Measurements from ENCODE around the gene HSPA1A. TPM values are rescaled to one million over a fixed set of nuclear protein-coding genes. Genes with fewer than 3 reads are reported as not detected.

The HSPA1A gene
- total and polyA plus RNA-seq, 9 of the 15 experiments (the other 6 are each of a cell fraction or from before 2014, with no cell fraction given): 2.2 to 273 (median 107) TPM

DNA sequence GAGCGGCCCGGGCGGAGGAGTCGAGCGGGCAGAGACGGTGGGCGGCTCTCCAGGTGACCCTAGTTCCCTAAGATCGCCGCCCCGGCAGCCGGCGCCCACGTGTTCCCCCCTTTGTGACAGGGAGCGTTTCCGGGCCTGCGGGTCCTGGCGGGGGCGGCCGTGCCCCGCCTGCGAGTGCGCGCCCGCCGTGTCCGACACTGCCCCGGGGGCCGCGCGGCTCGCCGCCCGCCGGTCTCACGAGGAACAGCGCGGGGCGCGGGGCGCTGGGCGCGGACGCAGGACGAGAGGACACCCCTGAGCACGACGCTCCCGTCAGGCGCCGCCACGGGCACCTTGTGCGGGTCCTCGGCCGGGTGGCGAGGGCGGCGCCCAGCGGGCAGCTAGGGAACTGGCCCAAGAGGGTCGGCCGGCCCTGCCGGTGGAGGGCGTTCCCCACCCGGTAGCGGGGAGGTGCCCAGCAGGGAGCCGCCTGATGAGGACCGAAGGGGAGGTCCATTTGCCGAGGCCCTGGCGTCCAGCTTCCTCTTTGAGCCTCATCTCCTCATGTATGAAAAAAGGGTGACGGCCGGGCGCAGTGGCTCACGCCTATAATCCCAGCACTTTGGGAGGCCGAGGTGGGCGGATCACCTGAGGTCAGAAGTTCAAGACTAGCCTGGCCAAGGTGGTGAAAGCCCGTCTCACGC is 19.6 kb upstream of the HSPA1A start, which contains the start of gene VARS1 (continued):
- TF ChIP-seq CHD4 (IDR thresholded peaks at IDR 0.05; ENCODE audit: insufficient read depth, insufficient replicate concordance, low read depth, low read length, poor library complexity, severe bottlenecking) (no peak), ZNF23 (CRISPR knock-in tag; IDR thresholded peaks at IDR 0.05) (no peak), ZNF431 (CRISPR knock-in tag; IDR thresholded peaks at IDR 0.05) (0 out of 2 replicates have a peak, but pooled peaks have one; percentile 69), FIP1L1 (IDR thresholded peaks at IDR 0.05; ENCODE audit: low read depth, low read length, poor library complexity, severe bottlenecking) (peak; percentile 98), ZSCAN29 (IDR thresholded peaks at IDR 0.05) (peak; percentile 73; the same call in 1 of the 2 replicates), SMARCA4 (IDR thresholded peaks at IDR 0.05) (no peak; the same call in none of the 2 replicates), ETS2 (tag; IDR thresholded peaks at IDR 0.05; ENCODE audit: borderline replicate concordance, poor library complexity, severe bottlenecking) (peak; percentile 92), HES1 (IDR thresholded peaks at IDR 0.05; ENCODE audit: low read depth) (peak; percentile 54; the same call in 1 of the 2 replicates), BCOR (IDR thresholded peaks at IDR 0.05) (peak; percentile 89; the same call in 1 of the 2 replicates), ZNF174 (CRISPR knock-in tag; IDR thresholded peaks at IDR 0.05) (no peak), NCOA6 (IDR thresholded peaks at IDR 0.05) (peak; percentile 88; the same call in 1 of the 2 replicates), RHOXF2B (CRISPR knock-in tag; conservative IDR thresholded peaks at IDR 0.05) (no peak), ZBTB11 (CRISPR knock-in tag; IDR thresholded peaks at IDR 0.05) (peak in 2 of 3 experiments; percentile 56 to 88; a peak in 3 of 6 replicates), TAF15 (IDR thresholded peaks at IDR 0.05; ENCODE audit: low read depth, low read length) (no peak), MEF2A (IDR thresholded peaks at IDR 0.05; ENCODE audit: control insufficient read depth, low read depth, low read length) (peak; percentile 29; the same call in 1 of the 2 replicates), TBL1XR1 (IDR thresholded peaks at IDR 0.05; ENCODE audit: low read length in 2 of 2) (peak; percentile 60 to 72; a peak in 2 of 4 replicates), TCF7L2 (IDR thresholded peaks at IDR 0.05; ENCODE audit: low read depth, low read length) (0 out of 2 replicates have a peak, but pooled peaks have one; percentile 48), HEY1 (CRISPR knock-in tag; IDR thresholded peaks at IDR 0.05; ENCODE audit: borderline replicate concordance) (no peak; the same call in 1 of the 2 replicates), HCFC1 (IDR thresholded peaks at IDR 0.05; ENCODE audit: low read depth, low read length) (peak; percentile 81), TAL1 (IDR thresholded peaks at IDR 0.05) (no peak), RBM14 (IDR thresholded peaks at IDR 0.05; ENCODE audit: borderline replicate concordance, insufficient read depth, low read depth, low read length) (peak; percentile 52; the same call in 1 of the 2 replicates)
- TF ChIP-seq, protein P1, sequence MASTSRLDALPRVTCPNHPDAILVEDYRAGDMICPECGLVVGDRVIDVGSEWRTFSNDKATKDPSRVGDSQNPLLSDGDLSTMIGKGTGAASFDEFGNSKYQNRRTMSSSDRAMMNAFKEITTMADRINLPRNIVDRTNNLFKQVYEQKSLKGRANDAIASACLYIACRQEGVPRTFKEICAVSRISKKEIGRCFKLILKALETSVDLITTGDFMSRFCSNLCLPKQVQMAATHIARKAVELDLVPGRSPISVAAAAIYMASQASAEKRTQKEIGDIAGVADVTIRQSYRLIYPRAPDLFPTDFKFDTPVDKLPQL (IDR thresholded peaks at IDR 0.05; ENCODE audit: extremely low read depth, insufficient read length): no peak
